Neuron (in vitro differentiated cells): Measurements from ENCODE around the gene TRAPPC10.

Source experiments
- H2AFZ ChIP-seq: one replicate; pipeline ENCODE4 v1.6.1; 2013; ENCODE audit warnings: low read depth, mild to moderate bottlenecking, inconsistent platforms, low read length, moderate library complexity
- H3K27me3 ChIP-seq: one replicate; pipeline ENCODE4 v1.6.1; 2013; ENCODE audit warnings: low read length; ENCODE audit not compliant: insufficient read depth
- H3K36me3 ChIP-seq: one replicate; pipeline ENCODE4 v1.6.1; 2013; ENCODE audit warnings: low read length; ENCODE audit not compliant: insufficient read depth
- H3K4me1 ChIP-seq: one replicate; pipeline ENCODE4 v1.6.1; 2013; ENCODE audit warnings: low read length; ENCODE audit not compliant: insufficient read depth
- H3K4me3 ChIP-seq: 2 replicates; pipeline ENCODE4 v1.5.1; 2013; ENCODE audit warnings: mild to moderate bottlenecking, low read length, moderate library complexity
- H3K9me3 ChIP-seq: one replicate; pipeline ENCODE4 v1.6.1; 2013; ENCODE audit warnings: low read length

Gene TRAPPC10

DNA sequence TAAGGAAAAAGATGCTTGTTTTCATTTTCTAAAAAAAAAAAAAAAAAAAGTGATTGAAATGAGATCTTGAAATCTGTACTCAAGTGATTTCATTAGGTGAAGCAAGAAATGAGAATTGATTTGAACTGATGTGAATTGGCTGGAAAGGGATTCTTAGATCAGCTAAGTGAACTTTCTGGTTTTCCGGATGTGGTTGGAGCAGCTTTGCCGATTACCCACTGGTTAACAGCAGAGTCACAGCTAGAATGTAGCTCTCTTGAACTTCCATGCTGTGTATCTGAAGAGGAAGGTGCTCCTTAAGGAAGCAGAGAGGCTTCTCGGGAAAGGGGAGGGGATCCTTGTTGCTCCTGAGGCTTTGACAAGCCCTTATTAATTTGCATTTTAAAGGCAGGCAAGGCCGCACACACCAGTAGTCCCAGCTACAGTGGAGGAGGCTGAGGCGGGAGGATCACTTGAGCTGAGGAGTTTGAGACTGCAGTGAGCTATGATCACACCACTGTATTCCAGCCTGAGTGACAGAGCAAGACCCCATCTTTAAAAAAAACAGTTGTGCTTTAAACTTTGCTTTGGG lies 66.4 kb downstream of the TRAPPC10 start:
- no peaks in the 10 kb centered on the region for H3K27me3 ChIP-seq
- H2AFZ ChIP-seq, result no peak overlapping the region
- H3K36me3 ChIP-seq, result peaks cover 82% of the 10 kb centered on the region
- no peaks in the 10 kb centered on the region for H3K4me1 ChIP-seq
- no peaks in the 10 kb centered on the region for H3K9me3 ChIP-seq
- no peak overlapping the region for H3K4me3 ChIP-seq

DNA sequence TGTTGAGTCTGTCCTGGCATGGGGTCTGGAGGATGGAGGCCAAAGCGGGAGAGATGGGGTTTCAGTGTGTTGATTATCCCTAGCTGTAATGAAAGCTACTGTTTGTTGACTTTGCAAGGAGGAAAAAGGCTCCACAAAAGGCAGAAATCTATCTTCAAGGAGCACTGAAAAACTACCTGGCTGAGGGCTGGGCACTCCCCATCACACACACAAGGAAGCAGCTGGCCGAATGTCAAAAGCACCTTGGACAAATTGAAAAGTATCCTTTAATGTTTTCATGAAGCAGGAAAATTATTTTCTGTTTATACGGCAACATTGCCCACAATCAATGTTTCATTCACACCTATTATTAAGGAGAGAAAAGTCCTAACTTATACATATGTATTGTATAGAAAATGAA lies 67.3 kb downstream of the TRAPPC10 start:
- no peaks in the 10 kb centered on the region for H3K27me3 ChIP-seq
- H3K9me3 ChIP-seq, result no peaks in the 10 kb centered on the region
- H3K4me3 ChIP-seq, result no peak overlapping the region
- peaks cover 85% of the 10 kb centered on the region for H3K36me3 ChIP-seq
- H2AFZ ChIP-seq, result no peak overlapping the region
- no peaks in the 10 kb centered on the region for H3K4me1 ChIP-seq

DNA sequence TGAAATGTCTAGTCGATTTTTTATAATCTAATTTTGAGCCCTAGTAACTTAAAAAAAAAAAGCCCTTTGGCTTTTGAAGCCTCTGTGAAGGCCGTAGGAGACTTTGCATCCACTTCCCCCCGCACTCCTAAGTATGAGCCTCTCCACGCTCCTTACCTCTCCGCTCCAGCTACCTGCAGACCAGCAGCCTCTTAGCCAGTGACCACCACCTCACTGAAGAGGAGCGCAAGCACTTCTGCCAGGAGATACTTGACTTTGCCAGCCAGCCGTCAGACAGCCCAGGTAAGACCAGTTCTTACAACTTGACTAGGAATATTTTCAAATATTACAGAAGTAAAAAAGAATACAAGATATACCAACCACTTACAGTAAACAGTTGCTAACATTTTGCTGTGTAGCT lies 67.7 kb downstream of the TRAPPC10 start:
- H2AFZ ChIP-seq, result no peak overlapping the region
- H3K27me3 ChIP-seq, result no peaks in the 10 kb centered on the region
- peaks cover 86% of the 10 kb centered on the region for H3K36me3 ChIP-seq
- no peaks in the 10 kb centered on the region for H3K9me3 ChIP-seq
- no peak overlapping the region for H3K4me3 ChIP-seq
- H3K4me1 ChIP-seq, result no peaks in the 10 kb centered on the region

DNA sequence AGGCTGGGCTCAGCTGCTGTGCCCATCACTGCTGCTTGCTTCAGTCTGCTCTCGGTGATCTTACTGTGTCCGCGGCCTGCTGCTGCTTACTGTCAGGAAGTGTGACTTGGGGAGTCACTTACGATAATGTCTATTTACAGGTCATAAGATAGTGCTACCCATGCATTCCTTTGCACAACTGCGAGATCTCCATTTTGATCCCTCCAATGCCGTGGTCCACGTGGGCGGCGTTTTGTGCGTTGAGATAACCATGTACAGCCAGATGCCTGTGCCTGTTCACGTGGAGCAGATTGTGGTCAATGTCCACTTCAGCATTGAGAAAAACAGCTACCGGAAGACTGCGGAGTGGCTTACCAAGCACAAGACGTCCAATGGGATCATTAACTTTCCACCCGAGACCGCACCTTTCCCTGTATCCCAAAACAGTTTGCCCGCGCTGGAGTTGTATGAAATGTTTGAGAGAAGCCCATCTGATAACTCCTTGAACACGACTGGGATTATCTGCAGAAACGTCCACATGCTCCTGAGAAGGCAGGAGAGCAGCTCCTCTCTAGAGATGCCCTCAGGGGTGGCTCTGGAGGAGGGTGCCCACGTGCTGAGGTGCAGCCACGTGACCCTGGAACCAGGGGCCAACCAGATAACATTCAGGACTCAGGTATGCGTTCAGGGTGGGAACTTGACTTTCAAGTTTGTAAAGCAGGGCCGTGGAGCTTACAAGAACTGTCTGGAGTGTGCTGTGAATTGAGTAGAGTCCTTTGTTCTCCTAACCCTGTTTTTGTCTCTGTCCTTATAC lies 70.7 kb downstream of the TRAPPC10 start:
- Histone ChIP-seq H3K4me3 (no peak overlapping the region), H3K36me3 (peaks cover 79% of the 10 kb centered on the region), H3K9me3 (no peaks in the 10 kb centered on the region), H3K4me1 (no peaks in the 10 kb centered on the region), H2AFZ (no peak overlapping the region), H3K27me3 (no peaks in the 10 kb centered on the region)

DNA sequence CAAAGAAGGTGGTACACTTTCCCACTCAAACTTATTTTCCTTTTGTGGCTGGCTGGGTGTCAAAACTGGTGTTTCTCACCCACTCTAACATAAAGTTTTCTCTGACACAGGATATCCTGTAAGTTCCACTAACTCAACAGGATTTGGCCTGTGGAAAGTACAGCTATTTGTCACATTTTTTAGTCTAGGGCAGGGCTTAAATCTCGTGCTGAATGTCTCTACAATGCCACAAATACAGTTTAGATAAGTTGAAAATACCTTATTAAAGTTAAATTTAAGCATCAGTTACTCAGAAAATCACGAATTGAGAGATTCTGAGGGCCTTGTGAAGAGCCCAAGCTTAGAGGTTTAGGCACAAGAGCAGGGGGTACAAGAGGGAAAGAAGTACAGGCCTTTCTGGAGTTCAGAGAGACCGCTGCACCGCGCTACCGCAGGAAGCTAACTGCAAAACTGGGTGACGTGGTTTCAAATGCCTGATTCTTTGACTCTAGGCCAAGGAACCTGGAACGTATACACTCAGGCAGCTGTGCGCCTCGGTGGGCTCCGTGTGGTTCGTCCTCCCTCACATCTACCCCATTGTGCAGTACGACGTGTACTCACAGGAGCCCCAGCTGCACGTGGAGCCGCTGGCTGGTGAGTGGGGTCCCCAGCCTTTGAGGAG lies 71.7 kb downstream of the TRAPPC10 start:
- H3K4me3 ChIP-seq, result no peak overlapping the region
- no peaks in the 10 kb centered on the region for H3K9me3 ChIP-seq
- no peaks in the 10 kb centered on the region for H3K4me1 ChIP-seq
- no peaks in the 10 kb centered on the region for H3K27me3 ChIP-seq
- H3K36me3 ChIP-seq, result peaks cover 80% of the 10 kb centered on the region
- H2AFZ ChIP-seq, result no peak overlapping the region

DNA sequence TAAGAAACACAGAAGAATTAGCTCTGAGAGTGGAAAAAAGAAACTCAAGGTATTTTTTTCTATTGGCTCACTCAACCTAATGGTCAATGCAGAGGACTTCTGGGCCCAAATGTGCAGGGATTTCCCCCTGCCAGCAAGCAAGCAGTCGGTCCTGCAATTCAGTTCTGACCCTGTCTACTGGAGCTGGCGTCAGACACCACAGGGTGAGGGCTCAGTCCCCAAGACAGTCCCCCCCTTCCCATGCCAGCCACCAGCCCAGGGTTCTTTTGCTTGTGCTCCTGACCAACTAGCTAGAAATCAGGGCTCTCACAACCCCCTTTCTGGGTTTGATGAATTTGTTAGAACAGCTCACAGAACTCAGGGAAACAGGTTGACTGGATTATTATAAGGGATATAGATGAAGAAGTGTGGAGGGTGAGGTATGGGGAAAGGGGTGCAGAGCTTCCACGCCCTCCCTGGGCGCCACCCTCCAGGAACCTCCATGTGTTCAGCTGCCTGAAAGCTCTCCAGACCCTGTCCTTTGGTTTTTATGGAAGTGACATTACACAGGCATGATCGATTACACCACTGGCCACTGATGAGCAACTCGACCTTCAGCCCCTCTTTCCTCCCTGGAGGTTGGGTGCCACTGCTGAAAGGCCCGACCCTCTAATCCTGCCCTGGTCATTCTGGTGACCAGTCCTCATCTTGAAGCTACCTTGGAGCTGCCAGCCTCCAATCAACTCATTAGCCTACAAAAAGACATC lies 72.6 kb downstream of the TRAPPC10 start:
- H3K9me3 ChIP-seq, result no peaks in the 10 kb centered on the region
- H3K4me3 ChIP-seq, result no peak overlapping the region
- peaks cover 80% of the 10 kb centered on the region for H3K36me3 ChIP-seq
- no peaks in the 10 kb centered on the region for H3K4me1 ChIP-seq
- no peak overlapping the region for H2AFZ ChIP-seq
- H3K27me3 ChIP-seq, result no peaks in the 10 kb centered on the region

DNA sequence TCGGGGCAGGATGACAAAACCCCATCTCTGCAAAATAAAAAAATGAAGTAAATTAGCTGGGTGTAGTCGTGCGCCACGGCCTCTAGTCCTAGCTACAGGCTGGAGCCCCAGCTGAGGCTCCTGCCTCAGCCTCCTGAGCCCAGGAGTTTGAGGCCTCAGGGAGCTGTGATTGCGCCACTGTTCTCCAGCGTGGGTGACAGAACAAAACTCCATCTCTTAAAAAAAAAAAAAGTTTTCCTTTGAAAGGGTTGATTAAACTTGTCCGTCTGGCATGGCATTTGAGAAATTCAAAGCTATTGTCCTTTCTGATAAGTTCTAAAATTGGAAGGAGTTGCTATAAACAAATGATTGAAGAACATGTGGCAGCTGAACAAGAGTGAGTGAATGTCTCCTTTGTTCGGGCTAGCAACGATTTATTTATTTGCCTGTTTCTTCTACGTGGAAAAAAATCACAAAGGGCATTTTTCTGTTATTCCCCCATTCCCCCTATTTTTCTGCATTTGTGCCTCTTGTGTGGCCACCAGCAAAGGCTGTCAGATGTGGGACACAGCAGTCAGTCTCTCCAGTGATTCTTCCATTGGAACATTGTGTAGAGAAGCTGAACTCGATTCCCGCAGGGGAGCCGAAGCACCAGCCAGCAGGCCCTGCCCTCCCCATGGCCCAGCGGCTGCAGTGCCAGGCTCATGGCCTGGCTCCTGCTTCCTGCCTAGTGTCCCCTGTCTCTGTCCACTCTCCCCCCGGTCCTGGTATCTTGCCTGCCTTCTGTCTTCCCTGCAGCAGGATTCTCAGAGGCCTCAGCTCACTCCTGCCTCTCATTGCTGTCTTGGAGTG lies 73.6 kb downstream of the TRAPPC10 start:
- H3K4me1 ChIP-seq, result no peaks in the 10 kb centered on the region
- no peaks in the 10 kb centered on the region for H3K27me3 ChIP-seq
- H3K36me3 ChIP-seq, result peaks cover 82% of the 10 kb centered on the region
- H3K9me3 ChIP-seq, result no peaks in the 10 kb centered on the region
- no peak overlapping the region for H3K4me3 ChIP-seq
- H2AFZ ChIP-seq, result no peak overlapping the region

DNA sequence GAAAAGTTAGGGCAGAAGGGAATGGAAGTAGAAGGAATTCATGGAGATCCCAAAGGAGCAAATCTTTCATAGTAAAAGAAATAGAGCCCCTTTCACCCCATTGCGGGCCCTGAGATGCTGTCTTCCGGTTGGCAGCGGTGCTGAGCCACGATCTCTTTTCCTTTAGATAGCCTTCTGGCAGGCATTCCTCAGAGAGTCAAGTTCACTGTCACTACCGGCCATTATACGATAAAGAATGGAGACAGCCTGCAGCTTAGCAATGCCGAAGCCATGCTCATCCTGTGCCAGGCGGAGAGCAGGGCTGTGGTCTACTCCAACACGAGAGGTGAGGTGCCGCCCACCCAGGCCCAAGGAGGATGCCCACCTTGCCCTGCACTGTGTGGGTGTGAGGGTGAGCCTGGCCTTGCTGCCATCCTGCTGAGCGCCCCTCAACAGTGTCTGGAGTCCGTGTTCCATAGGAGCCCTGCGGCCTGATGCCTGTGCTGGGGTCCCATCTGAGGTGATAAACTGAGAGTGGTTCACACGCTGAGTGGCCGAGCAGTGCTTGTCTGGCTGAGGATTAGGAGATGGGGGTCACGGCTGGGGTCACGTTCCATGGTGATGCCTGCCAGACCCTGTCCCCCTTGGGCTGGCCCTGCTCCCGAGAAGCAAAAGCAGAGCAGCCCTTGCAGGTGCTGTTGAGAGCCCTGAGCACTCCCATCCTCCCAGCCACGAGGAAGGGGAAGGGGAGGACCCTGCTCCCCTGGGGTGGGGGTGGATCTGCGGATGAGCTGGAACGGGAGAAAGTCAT lies 74.7 kb downstream of the TRAPPC10 start:
- no peaks in the 10 kb centered on the region for H3K27me3 ChIP-seq
- no peaks in the 10 kb centered on the region for H3K9me3 ChIP-seq
- H2AFZ ChIP-seq, result no peak overlapping the region
- H3K4me3 ChIP-seq, result no peak overlapping the region
- H3K4me1 ChIP-seq, result no peaks in the 10 kb centered on the region
- peaks cover 73% of the 10 kb centered on the region for H3K36me3 ChIP-seq

DNA sequence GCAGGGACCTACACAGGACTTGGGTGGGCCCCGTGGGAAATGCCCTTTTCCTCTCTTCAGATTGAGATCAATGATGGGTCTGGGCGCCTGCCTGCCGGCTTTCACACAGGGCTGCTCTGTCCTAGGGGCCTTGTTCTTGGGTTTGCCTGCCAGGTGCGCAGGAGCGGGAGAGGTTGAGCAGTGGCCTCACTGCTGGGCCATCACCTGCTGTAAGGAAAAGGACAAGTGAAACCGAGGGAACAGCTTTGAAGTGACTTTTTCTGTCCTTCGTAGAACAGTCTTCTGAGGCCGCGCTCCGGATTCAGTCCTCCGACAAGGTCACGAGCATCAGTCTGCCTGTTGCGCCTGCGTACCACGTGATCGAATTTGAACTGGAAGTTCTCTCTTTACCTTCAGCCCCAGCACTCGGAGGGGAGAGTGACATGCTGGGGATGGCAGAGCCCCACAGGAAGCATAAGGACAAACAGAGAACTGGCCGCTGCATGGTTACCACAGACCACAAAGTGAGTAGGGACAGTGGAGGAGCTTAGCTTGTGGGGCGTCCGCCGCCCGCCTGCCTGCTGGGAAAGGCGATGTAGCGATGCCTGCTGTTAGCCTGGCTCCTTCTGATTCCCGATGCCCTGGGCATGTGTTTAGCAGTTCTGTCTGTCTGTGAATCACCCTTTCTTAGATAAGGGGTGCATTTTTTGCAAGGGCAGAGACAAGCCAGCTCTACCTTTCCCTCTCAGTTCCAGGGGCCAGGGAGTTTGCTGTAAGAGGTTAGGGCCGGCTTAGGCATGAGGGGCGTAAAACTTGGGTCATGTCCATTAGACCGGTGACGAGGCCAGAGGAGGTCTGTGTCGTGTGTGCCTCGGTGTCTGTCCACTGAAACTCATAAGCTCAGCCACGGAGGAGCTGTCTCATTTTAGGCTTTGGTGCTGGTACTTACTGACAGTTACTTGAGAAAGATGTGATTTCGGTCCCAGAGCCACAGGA lies 75.6 kb downstream of the TRAPPC10 start:
- Histone ChIP-seq H2AFZ (no peak overlapping the region), H3K27me3 (no peaks in the 10 kb centered on the region), H3K9me3 (no peaks in the 10 kb centered on the region), H3K4me3 (no peak overlapping the region), H3K4me1 (no peaks in the 10 kb centered on the region), H3K36me3 (peaks cover 73% of the 10 kb centered on the region)

DNA sequence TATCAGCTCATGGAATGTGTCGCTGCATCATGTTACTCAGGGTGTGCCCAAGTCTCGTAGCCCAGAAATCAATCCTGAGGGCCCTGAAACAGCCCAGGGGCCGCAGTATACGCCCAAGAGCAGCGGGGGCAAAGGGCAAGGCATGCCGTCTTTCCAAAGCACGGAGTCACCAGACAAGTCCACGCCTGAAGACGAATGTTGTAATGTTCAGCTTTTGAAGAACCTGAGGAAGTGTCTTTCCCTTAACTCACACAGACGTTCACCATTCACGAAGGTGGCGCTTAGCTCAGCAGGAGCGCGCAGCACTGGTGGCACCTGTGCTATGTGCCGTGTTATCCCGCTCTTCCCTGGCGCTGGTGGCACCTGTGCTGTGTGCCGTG lies 76.3 kb downstream of the TRAPPC10 start:
- Histone ChIP-seq H3K36me3 (peaks cover 68% of the 10 kb centered on the region), H3K9me3 (no peaks in the 10 kb centered on the region), H3K27me3 (no peaks in the 10 kb centered on the region), H3K4me3 (no peak overlapping the region), H3K4me1 (no peaks in the 10 kb centered on the region), H2AFZ (no peak overlapping the region)
